H4 (cell line): ENCODE results near the gene CPA1. TPM values are rescaled to one million over a fixed set of nuclear protein-coding genes. Genes with fewer than 3 reads are reported as not detected.

Experiments
- DNase-seq: peaks from one replicate; pipeline ENCODE4 v3.0.0-alpha.2; 2015; ENCODE audit warnings: low spot score
- total RNA-seq: library from RNA; depleted of rRNA; stranded (reverse); fragments of >200 nt; shearing (Covaris generic); gene quantifications from 2 replicates; pipeline ENCODE4 v1.2.3, GENCODE V29; 2014; rRNA removed

The CPA1 gene
- total RNA-seq, 1 experiment from 2014 or later: not detected

- DNase-seq: no peak
These were observed 45.5 kb downstream of the CPA1 start for GRCh38 chr7:130425796-130426195.

- no peak for DNase-seq
These were observed 46.3 kb downstream of the CPA1 start for GRCh38 chr7:130426564-130426963.

GRCh38 chr7:130429019-130429418, 48.7 kb downstream of the CPA1 start:
- DNase-seq: no peak

DNA sequence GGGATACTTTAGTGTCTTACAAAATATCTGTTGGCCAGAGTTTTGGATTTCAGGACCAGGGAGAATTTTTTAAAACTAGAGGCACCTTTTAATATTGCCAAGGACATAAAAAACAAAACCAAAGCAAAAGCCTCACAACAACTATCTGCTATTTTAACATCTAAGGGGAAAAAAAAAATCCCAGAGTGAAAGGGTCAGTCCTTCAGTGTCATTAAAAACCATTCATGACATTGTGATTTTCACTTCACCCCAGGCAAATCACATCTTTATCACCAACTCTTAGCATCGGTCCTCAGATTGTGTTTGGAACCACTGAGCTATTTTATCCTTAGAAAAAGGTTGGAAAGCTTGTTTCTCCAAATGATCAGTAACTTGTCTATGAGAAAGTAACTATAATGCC, 49.8 kb downstream of the CPA1 start:
- no peak for DNase-seq

GRCh38 chr7:130430841-130431666, 50.8 kb downstream of the CPA1 start:
- no peak for DNase-seq

- DNase-seq: no peak
These were observed 52.6 kb downstream of the CPA1 start for GRCh38 chr7:130432886-130433285.

DNA sequence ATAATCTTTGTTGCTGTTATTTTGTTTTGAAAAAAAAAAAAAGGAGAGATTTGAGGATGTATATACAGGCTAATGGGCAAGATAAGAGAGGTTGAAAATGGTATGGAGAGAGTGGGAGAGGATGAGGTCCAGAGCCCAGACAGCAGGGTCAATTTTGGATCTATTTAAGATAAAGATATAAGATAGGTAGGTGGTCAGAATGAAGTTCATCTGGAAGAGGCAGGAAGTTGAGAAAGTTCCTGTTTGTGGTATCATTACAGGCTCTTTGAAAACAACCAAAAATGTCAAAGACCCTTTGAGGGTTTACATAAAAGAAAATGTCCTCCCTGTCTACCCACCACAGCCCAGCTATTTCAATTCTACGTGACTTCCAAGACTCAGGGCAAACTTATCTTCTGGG, 53.0 kb downstream of the CPA1 start:
- DNase-seq: no peak

- DNase-seq: no peak
These were observed 55.1 kb downstream of the CPA1 start for GRCh38 chr7:130435311-130435854.

GRCh38 chr7:130436253-130436652, 56.0 kb downstream of the CPA1 start:
- DNase-seq: no peak

Other genes with a start within 250 kb of the CPA1 start
- 20.2 and 30.9 TPM in 2 replicates for gene TMEM209, start 175.1 kb upstream of the CPA1 start, total RNA-seq
- gene SSMEM1, start 172.6 kb upstream of the CPA1 start, total RNA-seq: not detected in 2 replicates
- not detected in 2 replicates for gene CPA2, start 113.6 kb upstream of the CPA1 start, total RNA-seq
- gene CPA4, start 87.3 kb upstream of the CPA1 start, total RNA-seq: 6.8 and 22.7 TPM in 2 replicates
- gene CPA5, start 35.7 kb upstream of the CPA1 start, total RNA-seq: not detected in 2 replicates
- 17.7 and 36.0 TPM in 2 replicates for gene CEP41, start 60.5 kb downstream of the CPA1 start, total RNA-seq
- gene MEST, start 111.6 kb downstream of the CPA1 start, total RNA-seq: 0.06 TPM in 1 of 2 replicates, not detected in the other